Nephron progenitor cell (in vitro differentiated cells): ENCODE measurements around the gene CPXM2.

Experiments
- DNase-seq: peaks from one replicate; pipeline ENCODE4 v3.0.0; 2021
- H3K27ac Mint-ChIP-seq: 2 replicates; pipeline ENCODE4 v1.8.0; 2021; ENCODE audit warnings: mild to moderate bottlenecking, moderate library complexity, mixed read lengths
- H3K27me3 Mint-ChIP-seq: 2 replicates; pipeline ENCODE4 v1.8.0; 2021; ENCODE audit warnings: mild to moderate bottlenecking, low read depth, mixed read lengths; ENCODE audit not compliant: poor library complexity
- H3K36me3 Mint-ChIP-seq: 2 replicates; pipeline ENCODE4 v1.8.0; 2021; ENCODE audit warnings: low read depth, mixed read lengths
- H3K4me1 Mint-ChIP-seq: 2 replicates; pipeline ENCODE4 v1.8.0; 2021; ENCODE audit warnings: mixed read lengths
- H3K4me3 Mint-ChIP-seq: 2 replicates; pipeline ENCODE4 v1.8.0; 2021; ENCODE audit warnings: mild to moderate bottlenecking, moderate library complexity, mixed read lengths
- H3K9me3 Mint-ChIP-seq: 2 replicates; pipeline ENCODE4 v1.8.0; 2021; ENCODE audit warnings: mild to moderate bottlenecking, moderate library complexity, mixed read lengths
- TF ChIP-seq, protein P1 (sequence below): fragments of 200-600 bp; sonication (generic); IDR thresholded peaks from 2 replicates; pipeline ENCODE4 v1.5.0; 2021; ENCODE audit warnings: antibody characterized with exemption

The CPXM2 gene

DNA sequence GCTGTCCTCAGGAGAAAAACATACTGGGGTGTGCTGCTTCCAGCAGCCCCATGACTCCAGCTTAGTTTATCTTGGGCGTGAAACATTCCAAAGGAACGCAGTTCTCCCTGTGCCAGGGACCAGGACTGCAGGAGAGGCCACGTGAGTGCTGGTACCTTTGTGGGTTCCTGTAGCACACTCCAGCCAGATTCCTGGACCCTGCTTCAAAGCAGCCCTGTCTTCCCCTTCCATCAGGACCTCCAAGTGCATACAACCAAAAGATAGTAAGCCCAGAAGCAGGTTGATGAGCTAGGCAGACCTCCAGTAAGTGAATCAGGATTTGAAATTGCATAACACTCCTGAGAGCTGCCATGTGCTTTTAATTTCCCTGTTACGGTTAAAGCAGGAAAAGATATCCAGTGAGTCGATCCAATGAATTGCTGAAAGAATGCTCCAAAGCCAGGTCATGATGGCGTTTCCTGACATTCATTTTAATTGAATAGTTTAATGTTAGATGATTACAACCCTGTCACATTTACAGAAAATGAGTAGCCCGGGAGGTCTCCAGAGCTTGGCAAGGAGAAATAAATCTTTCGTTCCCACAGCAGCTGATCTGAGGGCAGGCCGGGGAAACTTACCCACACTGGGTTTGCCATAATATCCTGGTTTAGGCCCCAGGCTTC lies 38.9 kb upstream of the CPXM2 start:
- H3K36me3 Mint-ChIP-seq, result no peaks in the 10 kb centered on the region
- no peaks in the 10 kb centered on the region for H3K4me1 Mint-ChIP-seq
- no peak overlapping the region for H3K4me3 Mint-ChIP-seq
- TF ChIP-seq, protein P1, sequence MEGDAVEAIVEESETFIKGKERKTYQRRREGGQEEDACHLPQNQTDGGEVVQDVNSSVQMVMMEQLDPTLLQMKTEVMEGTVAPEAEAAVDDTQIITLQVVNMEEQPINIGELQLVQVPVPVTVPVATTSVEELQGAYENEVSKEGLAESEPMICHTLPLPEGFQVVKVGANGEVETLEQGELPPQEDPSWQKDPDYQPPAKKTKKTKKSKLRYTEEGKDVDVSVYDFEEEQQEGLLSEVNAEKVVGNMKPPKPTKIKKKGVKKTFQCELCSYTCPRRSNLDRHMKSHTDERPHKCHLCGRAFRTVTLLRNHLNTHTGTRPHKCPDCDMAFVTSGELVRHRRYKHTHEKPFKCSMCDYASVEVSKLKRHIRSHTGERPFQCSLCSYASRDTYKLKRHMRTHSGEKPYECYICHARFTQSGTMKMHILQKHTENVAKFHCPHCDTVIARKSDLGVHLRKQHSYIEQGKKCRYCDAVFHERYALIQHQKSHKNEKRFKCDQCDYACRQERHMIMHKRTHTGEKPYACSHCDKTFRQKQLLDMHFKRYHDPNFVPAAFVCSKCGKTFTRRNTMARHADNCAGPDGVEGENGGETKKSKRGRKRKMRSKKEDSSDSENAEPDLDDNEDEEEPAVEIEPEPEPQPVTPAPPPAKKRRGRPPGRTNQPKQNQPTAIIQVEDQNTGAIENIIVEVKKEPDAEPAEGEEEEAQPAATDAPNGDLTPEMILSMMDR, result no peak
- DNase-seq, result no peak
- H3K27ac Mint-ChIP-seq, result no peak overlapping the region
- H3K9me3 Mint-ChIP-seq, result peaks cover 31% of the 10 kb centered on the region
- H3K27me3 Mint-ChIP-seq, result peaks cover 19% of the 10 kb centered on the region

DNA sequence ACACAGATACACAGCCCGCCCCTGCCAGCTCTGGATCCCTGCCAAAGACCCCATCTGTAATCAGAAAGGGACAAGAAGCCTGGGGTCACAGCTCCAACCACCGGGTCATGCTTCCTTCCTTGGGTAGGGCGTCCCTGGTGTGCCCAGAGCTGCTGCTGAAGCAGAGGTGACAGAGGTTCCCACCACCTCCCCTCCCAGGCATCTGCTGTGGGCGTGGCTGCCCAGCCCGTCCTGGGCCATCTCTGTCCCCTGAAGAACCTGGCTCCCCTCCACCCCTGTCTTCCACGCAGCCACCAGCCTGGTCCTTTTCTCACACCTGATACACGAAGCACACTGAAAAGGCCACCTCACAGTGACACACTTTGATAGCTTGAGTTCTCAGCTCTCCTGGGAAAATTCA lies 38.2 kb upstream of the CPXM2 start:
- Mint-ChIP-seq H3K4me3 (no peak overlapping the region), H3K27ac (no peak overlapping the region), H3K9me3 (peaks cover 31% of the 10 kb centered on the region), H3K4me1 (no peaks in the 10 kb centered on the region), H3K27me3 (peaks cover 15% of the 10 kb centered on the region), H3K36me3 (no peaks in the 10 kb centered on the region)
- TF ChIP-seq, protein P1, result no peak
- DNase-seq, result no peak

DNA sequence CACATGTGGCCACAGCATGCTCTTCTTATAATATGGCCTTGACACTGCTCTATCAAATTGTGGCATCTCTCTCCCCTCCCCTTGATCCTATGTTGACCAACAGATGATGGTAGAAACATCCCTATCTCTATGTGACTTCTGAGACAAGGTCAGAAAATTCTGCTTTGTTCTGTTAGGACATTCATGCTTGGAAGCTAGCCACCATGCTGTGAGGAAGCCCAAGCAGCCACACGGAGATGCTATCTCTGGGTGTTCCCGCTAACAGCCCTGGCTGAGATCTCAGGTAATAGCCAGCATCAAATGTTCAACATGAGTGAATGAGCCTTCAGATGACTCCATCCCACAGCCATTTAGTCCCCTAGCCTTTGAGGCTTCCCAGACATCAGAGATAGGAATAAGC lies 36.8 kb upstream of the CPXM2 start:
- H3K9me3 Mint-ChIP-seq, result peaks cover 38% of the 10 kb centered on the region
- TF ChIP-seq, protein P1, result no peak
- no peak overlapping the region for H3K4me3 Mint-ChIP-seq
- H3K4me1 Mint-ChIP-seq, result no peaks in the 10 kb centered on the region
- H3K27ac Mint-ChIP-seq, result no peak overlapping the region
- no peak for DNase-seq
- peaks cover 14% of the 10 kb centered on the region for H3K27me3 Mint-ChIP-seq
- H3K36me3 Mint-ChIP-seq, result no peaks in the 10 kb centered on the region

DNA sequence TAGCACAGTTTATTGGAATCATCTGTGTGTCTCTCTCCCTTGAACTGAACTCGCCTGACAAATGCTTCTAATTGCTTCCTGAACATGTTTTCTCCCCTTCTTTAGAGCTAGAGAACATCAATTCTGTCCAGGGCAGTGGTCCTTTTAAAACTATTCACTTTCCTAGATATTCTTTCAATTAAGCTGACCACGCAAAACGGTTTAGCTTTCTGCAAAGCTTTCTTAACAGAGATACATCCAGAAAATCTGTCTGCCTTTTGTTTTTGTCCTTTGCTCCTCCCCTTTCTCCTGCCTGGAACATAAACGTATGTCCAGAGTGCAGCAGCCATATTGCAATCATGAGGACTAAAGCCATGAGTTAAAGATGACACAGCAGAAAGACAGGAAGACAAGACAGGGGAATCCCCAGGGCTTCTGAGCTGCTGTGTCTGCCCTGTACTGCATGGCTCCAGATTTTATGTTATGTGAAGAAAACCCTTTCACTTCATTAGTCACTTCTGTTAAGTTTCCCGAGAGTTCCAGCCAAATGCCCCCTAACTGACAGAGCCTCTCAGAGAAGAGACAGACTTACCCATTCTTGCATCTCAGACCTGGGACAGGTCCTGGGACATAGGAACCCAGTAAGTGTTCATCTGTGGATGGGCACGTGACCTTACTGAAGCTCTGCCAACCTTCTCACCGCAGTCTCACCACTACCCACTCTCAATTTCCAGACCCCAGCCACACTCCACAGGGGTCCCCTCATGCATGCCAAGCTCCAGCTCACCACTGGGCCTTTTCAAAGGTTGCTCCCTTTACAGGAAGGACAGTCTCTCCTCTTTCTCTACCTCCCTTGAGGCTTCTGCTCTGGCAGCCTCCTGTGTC lies 35.0 kb upstream of the CPXM2 start:
- DNase-seq, result no peak
- TF ChIP-seq, protein P1, result no peak
- peaks cover 17% of the 10 kb centered on the region for H3K27me3 Mint-ChIP-seq
- peaks cover 33% of the 10 kb centered on the region for H3K9me3 Mint-ChIP-seq
- H3K4me1 Mint-ChIP-seq, result no peaks in the 10 kb centered on the region
- H3K27ac Mint-ChIP-seq, result no peak overlapping the region
- H3K4me3 Mint-ChIP-seq, result no peak overlapping the region
- no peaks in the 10 kb centered on the region for H3K36me3 Mint-ChIP-seq

DNA sequence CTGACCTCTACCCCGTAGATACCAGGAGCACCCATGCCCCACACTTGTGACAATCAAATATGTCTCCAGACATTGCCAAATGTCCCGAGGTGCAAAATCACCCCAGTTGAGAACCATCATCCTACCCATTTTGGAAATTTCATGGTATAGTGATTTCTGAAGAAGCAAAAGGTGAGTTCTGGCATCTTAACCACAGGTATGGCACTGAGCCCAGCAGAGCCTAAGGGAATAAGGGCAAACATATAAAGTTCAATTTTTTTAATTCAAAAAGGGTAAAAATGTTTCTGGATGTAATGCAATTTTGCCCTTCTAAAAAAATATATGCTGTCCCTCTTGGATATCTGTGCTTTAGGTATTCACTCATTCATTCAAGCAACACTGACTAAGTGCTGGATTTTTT lies 30.5 kb upstream of the CPXM2 start:
- TF ChIP-seq, protein P1, result no peak
- H3K4me1 Mint-ChIP-seq, result no peaks in the 10 kb centered on the region
- H3K9me3 Mint-ChIP-seq, result peaks cover 42% of the 10 kb centered on the region
- H3K27me3 Mint-ChIP-seq, result peaks cover 24% of the 10 kb centered on the region
- DNase-seq, result no peak
- no peak overlapping the region for H3K4me3 Mint-ChIP-seq
- H3K27ac Mint-ChIP-seq, result no peak overlapping the region
- H3K36me3 Mint-ChIP-seq, result no peaks in the 10 kb centered on the region
